ENCODE data around the gene RFX3.
"Not testable (repeated sequence)": the region's sequence is repeated elsewhere in the genome, so short reads cannot be mapped to it uniquely, and the experiment has no call there.

Gene RFX3

GRCh38 chr9:3348169-3348568, 177.6 kb downstream of the RFX3 start:
- DNase-seq (ENCODE audit: low read depth): no peak

GRCh38 chr9:3346549-3346948, 179.3 kb downstream of the RFX3 start:
- DNase-seq (ENCODE audit: low read depth): no peak

- no peak for DNase-seq (ENCODE audit: low read depth)
Observed at GRCh38 chr9:3343671-3344070, 182.1 kb downstream of the RFX3 start.

DNA sequence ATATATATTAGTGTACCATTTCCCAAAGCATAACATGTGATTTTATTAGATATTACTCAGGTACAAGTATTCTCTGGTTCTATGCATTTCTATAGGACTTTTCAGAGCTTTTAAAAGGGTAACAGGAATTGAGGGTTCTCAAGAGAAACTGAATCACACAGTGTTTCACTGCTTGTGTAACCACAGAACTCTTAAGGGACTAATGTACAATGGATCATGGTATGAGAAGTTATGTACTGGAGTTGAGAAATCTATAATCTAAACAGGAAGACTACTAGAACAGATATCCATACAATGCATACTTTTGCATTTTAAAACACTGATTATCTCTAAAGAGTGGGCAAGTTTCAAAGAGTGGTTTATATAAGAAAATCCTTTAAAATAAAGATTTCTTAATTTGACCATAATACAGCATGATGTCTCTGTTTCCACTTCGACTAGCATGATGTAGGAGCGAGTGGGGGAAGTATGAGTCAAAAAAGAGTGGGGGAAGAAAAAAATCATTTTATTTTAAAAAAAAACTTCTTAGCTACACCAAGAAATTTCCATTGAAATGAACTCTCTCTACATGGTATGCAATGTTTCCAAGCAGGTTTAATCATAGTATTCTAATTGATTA, 183.5 kb downstream of the RFX3 start:
- no peak for DNase-seq (ENCODE audit: low read depth)

DNA sequence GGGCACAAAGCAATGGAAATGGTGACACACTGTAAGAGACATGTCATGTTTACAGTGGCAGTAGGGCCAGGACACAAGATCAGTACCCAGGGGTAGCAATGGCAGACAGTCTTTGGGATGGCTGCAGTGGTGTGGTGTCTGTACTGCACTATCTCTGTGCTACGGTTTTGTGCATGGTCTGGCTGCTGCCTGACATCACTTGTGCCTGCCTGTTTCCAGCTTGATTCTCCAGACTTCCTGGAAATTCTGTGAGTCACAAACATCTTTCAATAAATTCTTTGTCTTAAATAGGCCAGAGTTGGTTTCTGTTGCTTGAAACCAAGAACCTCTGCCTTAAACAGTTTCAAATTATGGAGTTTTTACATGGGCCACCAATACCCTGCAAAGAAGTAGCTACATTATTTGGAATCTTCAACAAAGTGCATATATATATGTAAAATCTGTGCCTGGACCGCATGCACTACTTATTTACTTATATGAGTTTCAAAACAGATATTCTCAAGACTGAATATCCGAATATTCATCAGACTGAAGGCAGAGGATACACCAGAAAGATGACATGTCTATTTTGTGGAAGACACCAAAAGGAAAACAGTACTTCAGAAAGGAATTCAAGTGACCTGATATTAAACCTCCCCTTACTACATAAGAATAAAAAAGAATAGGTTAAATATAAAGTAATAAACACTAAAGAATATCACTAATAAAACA, 188.1 kb downstream of the RFX3 start:
- DNase-seq (ENCODE audit: low read depth): no peak

DNA sequence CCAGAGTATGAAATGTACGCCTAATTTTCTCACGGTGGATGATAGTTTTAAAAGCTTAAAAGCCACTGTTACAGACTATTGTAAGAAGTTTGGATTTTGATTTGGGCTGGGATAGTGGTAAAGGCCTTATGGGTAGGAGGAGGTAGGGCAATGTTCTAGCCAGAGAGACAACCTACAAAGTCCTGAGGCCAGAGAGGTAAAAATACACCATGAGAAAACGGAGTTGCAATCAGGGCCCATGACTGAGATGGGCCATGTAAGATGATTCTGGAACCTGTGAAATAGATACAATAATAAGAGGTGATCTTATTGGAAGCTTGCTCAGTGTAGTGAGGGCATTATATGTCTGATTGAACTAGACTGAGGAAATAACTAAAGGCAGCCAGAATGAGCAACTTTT, 188.8 kb downstream of the RFX3 start:
- DNase-seq (ENCODE audit: low read depth): no peak

DNA sequence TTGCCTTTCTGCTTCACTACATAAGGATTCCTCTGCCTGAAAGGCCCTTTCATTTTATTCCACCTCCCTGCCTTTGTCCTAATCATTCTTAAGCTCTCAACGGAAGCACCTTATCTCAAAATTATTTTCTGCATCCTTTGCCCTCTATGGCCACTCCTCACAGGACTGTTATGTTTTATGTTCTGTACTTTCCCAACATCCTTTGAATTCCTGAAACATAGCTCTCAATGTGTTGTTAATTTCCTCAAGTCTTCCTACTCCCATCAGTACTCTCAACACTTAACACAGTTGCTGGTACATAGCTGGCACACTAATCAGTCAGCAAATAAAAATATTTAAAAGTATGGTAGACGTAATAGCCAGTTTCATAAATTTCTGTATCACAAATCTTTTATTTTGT, 193.0 kb downstream of the RFX3 start:
- DNase-seq (ENCODE audit: low read depth): no peak

- no peak for DNase-seq (ENCODE audit: low read depth)
Observed at GRCh38 chr9:3331801-3332200, 194.0 kb downstream of the RFX3 start.

DNA sequence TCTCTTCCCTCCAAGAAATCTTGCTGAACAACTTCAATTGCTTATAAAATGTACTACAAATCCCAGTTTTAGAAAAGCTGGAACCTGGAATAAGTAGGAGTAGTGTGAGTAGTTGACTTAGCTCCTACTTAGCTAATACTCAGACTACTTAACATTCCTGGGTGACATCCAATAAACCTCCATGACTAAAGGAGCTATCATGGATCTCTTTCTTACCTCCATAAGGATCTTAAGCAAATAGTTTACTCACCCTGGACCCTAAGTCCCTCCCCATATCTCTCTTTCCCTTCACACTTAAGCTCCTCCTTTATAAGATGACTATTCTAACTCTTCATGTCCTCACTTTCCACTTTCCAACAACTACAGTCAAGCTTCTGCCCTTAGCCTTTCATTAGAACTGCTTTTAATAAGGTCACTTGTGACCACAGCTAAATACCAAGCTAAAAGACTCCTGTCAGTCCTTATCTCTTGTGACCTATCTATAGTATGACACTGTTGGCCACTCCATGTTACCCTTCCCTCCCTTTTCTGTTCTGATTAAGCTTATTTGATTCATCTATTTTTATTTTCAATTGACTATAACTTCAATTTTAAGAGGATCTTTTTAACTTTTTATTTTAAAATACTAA, 194.9 kb downstream of the RFX3 start:
- DNase-seq (ENCODE audit: low read depth): no peak

- DNase-seq (ENCODE audit: low read depth): no peak
Observed at GRCh38 chr9:3329361-3329760, 196.4 kb downstream of the RFX3 start.

- no peak for DNase-seq (ENCODE audit: low read depth)
Observed at GRCh38 chr9:3323714-3324113, 202.1 kb downstream of the RFX3 start.

GRCh38 chr9:3321186-3321585, 204.6 kb downstream of the RFX3 start:
- DNase-seq (ENCODE audit: low read depth): no peak

GRCh38 chr9:3312595-3312994, 213.2 kb downstream of the RFX3 start:
- DNase-seq (ENCODE audit: low read depth): not testable (repeated sequence)

GRCh38 chr9:3308609-3309008, 217.2 kb downstream of the RFX3 start:
- DNase-seq (ENCODE audit: low read depth): no peak

- not testable (repeated sequence) for DNase-seq (ENCODE audit: low read depth)
Observed at GRCh38 chr9:3304388-3304787, 221.4 kb downstream of the RFX3 start.

- DNase-seq (ENCODE audit: low read depth): no peak
Observed at GRCh38 chr9:3299872-3300271, 225.9 kb downstream of the RFX3 start.

GRCh38 chr9:3296536-3296935, 229.3 kb downstream of the RFX3 start:
- no peak for DNase-seq (ENCODE audit: low read depth)

DNA sequence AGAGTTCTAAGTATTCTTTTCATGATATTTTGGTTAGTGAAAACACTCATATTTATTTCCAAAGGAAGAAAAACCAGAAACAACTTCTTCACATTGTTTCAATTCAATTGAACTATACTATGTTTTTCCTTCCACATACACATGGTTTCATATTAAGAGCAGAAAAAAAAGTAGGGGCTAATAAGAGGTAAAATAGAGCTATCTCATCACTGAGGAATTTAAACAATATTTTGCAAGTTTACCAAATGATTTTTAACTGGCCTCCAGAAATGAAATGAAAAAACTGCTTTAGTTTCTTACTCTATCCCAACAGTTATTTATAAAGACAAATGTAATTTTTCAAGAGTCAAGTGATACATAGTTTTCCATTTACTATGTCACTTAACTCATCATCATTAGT, 233.5 kb downstream of the RFX3 start:
- DNase-seq (ENCODE audit: low read depth): peak; percentile 1

GRCh38 chr9:3290231-3290840, 235.5 kb downstream of the RFX3 start:
- no peak for DNase-seq (ENCODE audit: low read depth)

- no peak for DNase-seq (ENCODE audit: low read depth)
Observed at GRCh38 chr9:3288686-3289085, 237.1 kb downstream of the RFX3 start.

DNA sequence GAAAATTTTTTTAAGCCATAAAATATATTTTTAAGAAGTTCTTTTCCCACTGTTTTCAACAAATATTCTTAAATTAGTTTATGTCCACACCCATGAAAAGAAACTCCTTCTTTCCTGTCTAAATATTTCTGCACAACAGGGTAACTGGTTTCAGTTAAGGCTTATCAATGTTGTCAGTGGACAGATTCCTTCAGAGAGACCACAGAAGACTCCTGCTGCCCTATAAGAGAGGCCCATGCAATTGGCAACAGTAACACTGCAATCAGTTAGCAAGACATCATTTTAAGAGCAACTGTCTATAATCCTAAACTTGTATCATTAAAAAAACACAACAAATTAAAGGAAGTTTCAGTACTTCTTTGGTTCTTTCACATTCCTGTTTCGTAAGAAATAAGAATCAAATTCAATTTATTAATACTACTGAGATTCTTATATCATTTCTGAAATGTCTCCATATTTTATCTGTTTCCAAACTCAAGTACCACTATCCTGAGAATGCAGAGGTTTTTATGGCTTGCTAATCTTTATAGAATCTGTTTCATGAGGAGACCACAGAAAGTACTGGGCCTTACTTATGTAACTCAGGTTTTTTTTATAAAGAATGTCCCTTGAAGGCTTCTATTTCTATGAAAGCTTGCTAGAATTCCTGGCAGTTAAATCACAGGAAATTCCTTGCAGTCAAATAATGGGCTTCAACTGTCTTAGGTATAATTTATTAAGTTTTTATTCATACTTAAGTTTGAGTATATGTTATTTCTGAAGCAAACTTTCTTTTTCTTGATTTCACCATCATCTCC, 240.2 kb downstream of the RFX3 start:
- DNase-seq (ENCODE audit: low read depth): peak; percentile 11

DNA sequence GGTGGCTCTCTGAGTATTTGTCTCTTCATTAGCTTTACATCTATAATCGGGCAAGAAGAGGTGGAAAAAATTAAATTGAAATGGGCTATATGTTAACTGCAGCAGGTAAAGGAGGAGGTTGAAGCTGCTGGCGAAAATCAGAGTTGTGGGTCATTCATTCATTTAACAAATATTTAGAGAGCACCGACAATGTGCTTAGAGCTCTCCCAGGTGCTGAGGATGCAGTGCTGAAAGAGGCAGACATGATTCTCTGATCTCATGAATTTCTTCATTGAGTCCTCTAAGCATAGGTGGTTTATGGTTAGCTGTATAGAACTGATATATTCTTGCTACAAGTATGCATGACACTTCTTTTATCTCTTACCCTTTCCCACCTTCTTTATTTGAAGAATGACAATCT, 243.4 kb downstream of the RFX3 start:
- no peak for DNase-seq (ENCODE audit: low read depth)

Data from non-pigmented ciliary epithelial cell (primary cell).